MM.1S (cell line): ENCODE data around the gene CELA2A.

ENCODE experiments used
- DNase-seq: peaks from one replicate; pipeline ENCODE4 v3.0.0-alpha.2; 2015
- H2AFZ ChIP-seq: fragments of 300-600 bp; sonication (generic); 2 replicates; pipeline ENCODE4 v1.6.0; 2016; ENCODE audit warnings: antibody characterized with exemption, low read length
- H3F3A ChIP-seq: fragments of 300-600 bp; sonication (generic); 2 replicates; pipeline ENCODE4 v1.6.1; 2016; ENCODE audit warnings: mild to moderate bottlenecking, antibody characterized with exemption, low read length, moderate library complexity, mixed read lengths; ENCODE audit not compliant: insufficient read depth
- H3K27ac ChIP-seq: fragments of 300-600 bp; sonication (generic); 2 replicates; pipeline ENCODE4 v1.5.1; 2016; ENCODE audit warnings: mild to moderate bottlenecking, low read length
- H3K27me3 ChIP-seq: fragments of 300-600 bp; sonication (generic); replicated peaks from 2 replicates; pipeline ENCODE4 v1.6.0; 2016; ENCODE audit warnings: low read length; ENCODE audit not compliant: insufficient read depth
- H3K36me3 ChIP-seq: fragments of 300-600 bp; sonication (generic); replicated peaks from 2 replicates; pipeline ENCODE4 v1.6.1; 2016; ENCODE audit warnings: mild to moderate bottlenecking, low read length, mixed read lengths; ENCODE audit not compliant: insufficient read depth
- H3K4me1 ChIP-seq: fragments of 300-600 bp; sonication (generic); 2 replicates; pipeline ENCODE4 v1.6.1; 2016; ENCODE audit warnings: low read length, mixed read lengths
- H3K4me2 ChIP-seq: fragments of 300-600 bp; sonication (generic); 2 replicates; pipeline ENCODE4 v1.6.0; 2016; ENCODE audit warnings: low read depth, low read length
- H3K4me3 ChIP-seq: fragments of 300-600 bp; sonication (generic); 2 replicates; pipeline ENCODE4 v1.5.1; 2016; ENCODE audit warnings: low read length, mixed read lengths
- H3K79me2 ChIP-seq: fragments of 300-600 bp; sonication (generic); 2 replicates; pipeline ENCODE4 v1.6.1; 2016; ENCODE audit warnings: mixed run types, low read length, mixed read lengths
- H3K9ac ChIP-seq: fragments of 300-600 bp; sonication (generic); 2 replicates; pipeline ENCODE4 v1.6.1; 2016; ENCODE audit warnings: low read length, mixed read lengths
- H3K9me2 ChIP-seq: fragments of 300-600 bp; sonication (generic); replicated peaks from 2 replicates; pipeline ENCODE4 v1.6.1; 2016; ENCODE audit warnings: mild to moderate bottlenecking, low read length, mixed read lengths; ENCODE audit not compliant: insufficient read depth
- H3K9me3 ChIP-seq: fragments of 300-600 bp; sonication (generic); replicated peaks from 2 replicates; pipeline ENCODE4 v1.6.1; 2016; ENCODE audit warnings: mild to moderate bottlenecking, low read length, mixed read lengths; ENCODE audit not compliant: insufficient read depth
- H4K20me1 ChIP-seq: fragments of 300-600 bp; sonication (generic); 2 replicates; pipeline ENCODE4 v1.6.1; 2016; ENCODE audit warnings: mild to moderate bottlenecking, low read length, moderate library complexity, mixed read lengths; ENCODE audit not compliant: insufficient read depth
- CTCF ChIP-seq: fragments of 300-600 bp; sonication (generic); IDR thresholded peaks from 2 replicates; pipeline ENCODE4 v1.5.1; 2016; ENCODE audit warnings: antibody characterized with exemption, low read length, mixed read lengths
- EZH2 ChIP-seq: fragments of 300-600 bp; sonication (generic); optimal IDR thresholded peaks from 2 replicates; pipeline ENCODE3; 2017; ENCODE audit warnings: low read depth, mild to moderate bottlenecking, antibody characterized with exemption, low read length, mixed read lengths
- EZH2phosphoT487 ChIP-seq: fragments of 300-600 bp; sonication (generic); IDR thresholded peaks from 2 replicates; pipeline ENCODE4 v1.6.1; 2018; ENCODE audit warnings: antibody characterized with exemption, low read length

Gene CELA2A

DNA sequence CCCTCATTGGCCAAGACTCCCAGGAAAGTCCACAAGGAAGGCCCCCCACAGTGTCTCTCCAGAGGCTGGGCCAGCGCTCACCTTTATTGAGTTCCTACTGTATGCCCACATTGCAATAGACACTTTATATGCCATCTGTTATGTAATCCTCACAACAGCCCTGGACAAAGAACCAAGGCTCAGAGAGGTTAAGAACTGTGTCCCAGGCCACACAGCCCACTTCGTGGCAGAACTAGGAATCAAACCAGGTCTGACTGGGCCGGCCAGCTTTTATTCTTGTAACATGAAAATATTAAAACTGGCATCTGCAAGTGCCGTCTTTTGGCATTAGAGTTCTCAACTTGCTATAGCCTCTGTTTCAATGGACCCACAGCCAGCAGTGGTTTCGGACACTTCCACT lies 13.8 kb upstream of the CELA2A start:
- no peak overlapping the region for H3K4me3 ChIP-seq
- H3K9me2 ChIP-seq = no peaks in the 10 kb centered on the region
- no peak overlapping the region for H3K27ac ChIP-seq
- no peak overlapping the region for H3K4me2 ChIP-seq
- TF ChIP-seq CTCF (no peak), EZH2 (no peak)
- H3K4me1 ChIP-seq = no peaks in the 10 kb centered on the region
- H4K20me1 ChIP-seq = no peaks in the 10 kb centered on the region
- no peaks in the 10 kb centered on the region for H3F3A ChIP-seq
- H3K36me3 ChIP-seq = no peaks in the 10 kb centered on the region
- H3K27me3 ChIP-seq = peaks cover 8% of the 10 kb centered on the region; the same call in 1 of the 2 replicates
- no peaks in the 10 kb centered on the region for H3K79me2 ChIP-seq
- H3K9ac ChIP-seq = no peak overlapping the region
- no peaks in the 10 kb centered on the region for H3K9me3 ChIP-seq
- DNase-seq = no peak
- no peak overlapping the region for H2AFZ ChIP-seq

- Histone ChIP-seq H3K4me2 (no peak overlapping the region), H3K27ac (no peak overlapping the region), H3K9me3 (no peaks in the 10 kb centered on the region), H3K9ac (no peak overlapping the region), H2AFZ (no peak overlapping the region), H3K27me3 (peaks cover 8% of the 10 kb centered on the region; the same call in 1 of the 2 replicates), H3K36me3 (no peaks in the 10 kb centered on the region), H3K4me3 (no peak overlapping the region), H3K79me2 (no peaks in the 10 kb centered on the region), H3K4me1 (no peaks in the 10 kb centered on the region), H4K20me1 (no peaks in the 10 kb centered on the region), H3K9me2 (no peaks in the 10 kb centered on the region), H3F3A (no peaks in the 10 kb centered on the region)
- DNase-seq = no peak
- no peak for TF ChIP-seq EZH2
- TF ChIP-seq CTCF = no peak
- TF ChIP-seq EZH2phosphoT487 = no peak
Measured at GRCh38 chr1:15443281-15443680, 13.3 kb upstream of the CELA2A start.

GRCh38 chr1:15444468-15445389 lies 11.8 kb upstream of the CELA2A start:
- no peak overlapping the region for H3K4me2 ChIP-seq
- H3K9me3 ChIP-seq = no peaks in the 10 kb centered on the region
- H4K20me1 ChIP-seq = no peaks in the 10 kb centered on the region
- H3K27ac ChIP-seq = no peak overlapping the region
- H3K4me1 ChIP-seq = no peaks in the 10 kb centered on the region
- TF ChIP-seq CTCF = no peak
- H2AFZ ChIP-seq = no peak overlapping the region
- no peak overlapping the region for H3K9ac ChIP-seq
- no peak for DNase-seq
- no peaks in the 10 kb centered on the region for H3K36me3 ChIP-seq
- no peaks in the 10 kb centered on the region for H3K9me2 ChIP-seq
- H3F3A ChIP-seq = no peaks in the 10 kb centered on the region
- no peak overlapping the region for H3K4me3 ChIP-seq
- peaks cover 8% of the 10 kb centered on the region; the same call in 1 of the 2 replicates for H3K27me3 ChIP-seq
- H3K79me2 ChIP-seq = no peaks in the 10 kb centered on the region
